ENCODE results near the gene LRP2.

LRP2 gene

GRCh38 chr2:169106134-169106533, 256.2 kb downstream of the LRP2 start:
- Histone ChIP-seq H3K9me3 (ENCODE audit: low read depth, low read length) (no peaks in the 10 kb centered on the region), H3K9ac (ENCODE audit: insufficient read length) (no peak overlapping the region), H3K4me3 (no peak overlapping the region), H3K27ac (no peak overlapping the region), H3K36me3 (ENCODE audit: insufficient read depth, low read length) (no peaks in the 10 kb centered on the region)
- no peak for TF ChIP-seq POLR2AphosphoS5 (IDR thresholded peaks at IDR 0.05; ENCODE audit: borderline replicate concordance, low read depth, low read length)
- TF ChIP-seq EZH2 (IDR thresholded peaks at IDR 0.05), result no peak
- TF ChIP-seq FOXP2 (optimal IDR thresholded peaks at IDR 0.05; ENCODE audit: control extremely low read depth, extremely low read length, insufficient read depth), result no peak
- DNase-seq (ENCODE audit: low read depth, low spot score), result no peak

GRCh38 chr2:169105476-169105875, 256.9 kb downstream of the LRP2 start:
- H3K9ac ChIP-seq (ENCODE audit: insufficient read length), result no peak overlapping the region
- H3K4me3 ChIP-seq, result no peak overlapping the region
- H3K27ac ChIP-seq, result no peak overlapping the region
- no peaks in the 10 kb centered on the region for H3K9me3 ChIP-seq (ENCODE audit: low read depth, low read length)
- DNase-seq (ENCODE audit: low read depth, low spot score), result no peak
- H3K36me3 ChIP-seq (ENCODE audit: insufficient read depth, low read length), result no peaks in the 10 kb centered on the region
- no peak for TF ChIP-seq EZH2 (IDR thresholded peaks at IDR 0.05)
- no peak for TF ChIP-seq FOXP2 (optimal IDR thresholded peaks at IDR 0.05; ENCODE audit: control extremely low read depth, extremely low read length, insufficient read depth)

GRCh38 chr2:169104848-169105247, 257.5 kb downstream of the LRP2 start:
- Histone ChIP-seq H3K9me3 (ENCODE audit: low read depth, low read length) (no peaks in the 10 kb centered on the region), H3K27ac (no peak overlapping the region), H3K9ac (ENCODE audit: insufficient read length) (no peak overlapping the region), H3K36me3 (ENCODE audit: insufficient read depth, low read length) (no peaks in the 10 kb centered on the region), H3K4me3 (no peak overlapping the region)
- no peak for TF ChIP-seq EZH2 (IDR thresholded peaks at IDR 0.05)
- no peak for TF ChIP-seq POLR2AphosphoS5 (IDR thresholded peaks at IDR 0.05; ENCODE audit: borderline replicate concordance, low read depth, low read length)
- TF ChIP-seq FOXP2 (optimal IDR thresholded peaks at IDR 0.05; ENCODE audit: control extremely low read depth, extremely low read length, insufficient read depth), result no peak
- no peak for DNase-seq (ENCODE audit: low read depth, low spot score)

GRCh38 chr2:169095621-169096105, 266.7 kb downstream of the LRP2 start:
- TF ChIP-seq POLR2AphosphoS5 (IDR thresholded peaks at IDR 0.05; ENCODE audit: borderline replicate concordance, low read depth, low read length) (no peak), FOXP2 (optimal IDR thresholded peaks at IDR 0.05; ENCODE audit: control extremely low read depth, extremely low read length, insufficient read depth) (no peak), EZH2 (IDR thresholded peaks at IDR 0.05) (no peak)
- DNase-seq (ENCODE audit: low read depth, low spot score), result no peak
- Histone ChIP-seq H3K4me3 (no peak overlapping the region), H3K9me3 (ENCODE audit: low read depth, low read length) (no peaks in the 10 kb centered on the region), H3K9ac (ENCODE audit: insufficient read length) (no peak overlapping the region), H3K36me3 (ENCODE audit: insufficient read depth, low read length) (no peaks in the 10 kb centered on the region), H3K27ac (no peak overlapping the region)

- Histone ChIP-seq H3K9ac (ENCODE audit: insufficient read length) (no peak overlapping the region), H3K9me3 (ENCODE audit: low read depth, low read length) (no peaks in the 10 kb centered on the region), H3K27ac (no peak overlapping the region), H3K36me3 (ENCODE audit: insufficient read depth, low read length) (no peaks in the 10 kb centered on the region), H3K4me3 (no peak overlapping the region)
- no peak for TF ChIP-seq POLR2AphosphoS5 (IDR thresholded peaks at IDR 0.05; ENCODE audit: borderline replicate concordance, low read depth, low read length)
- no peak for TF ChIP-seq EZH2 (IDR thresholded peaks at IDR 0.05)
- no peak for TF ChIP-seq FOXP2 (optimal IDR thresholded peaks at IDR 0.05; ENCODE audit: control extremely low read depth, extremely low read length, insufficient read depth)
- no peak for DNase-seq (ENCODE audit: low read depth, low spot score)
Measured at GRCh38 chr2:169094676-169095075, 267.7 kb downstream of the LRP2 start.

- no peaks in the 10 kb centered on the region for H3K36me3 ChIP-seq (ENCODE audit: insufficient read depth, low read length)
- H3K27ac ChIP-seq, result no peak overlapping the region
- no peak overlapping the region for H3K9ac ChIP-seq (ENCODE audit: insufficient read length)
- H3K4me3 ChIP-seq, result no peak overlapping the region
- TF ChIP-seq EZH2 (IDR thresholded peaks at IDR 0.05), result no peak
- TF ChIP-seq FOXP2 (optimal IDR thresholded peaks at IDR 0.05; ENCODE audit: control extremely low read depth, extremely low read length, insufficient read depth), result no peak
- no peak for TF ChIP-seq POLR2AphosphoS5 (IDR thresholded peaks at IDR 0.05; ENCODE audit: borderline replicate concordance, low read depth, low read length)
- H3K9me3 ChIP-seq (ENCODE audit: low read depth, low read length), result no peaks in the 10 kb centered on the region
- no peak for DNase-seq (ENCODE audit: low read depth, low spot score)
Measured at GRCh38 chr2:169093535-169093934, 268.8 kb downstream of the LRP2 start.

GRCh38 chr2:169091761-169092519, 270.4 kb downstream of the LRP2 start:
- H3K9ac ChIP-seq (ENCODE audit: insufficient read length), result no peak overlapping the region
- no peak overlapping the region for H3K4me3 ChIP-seq
- TF ChIP-seq FOXP2 (optimal IDR thresholded peaks at IDR 0.05; ENCODE audit: control extremely low read depth, extremely low read length, insufficient read depth), result no peak
- no peaks in the 10 kb centered on the region for H3K36me3 ChIP-seq (ENCODE audit: insufficient read depth, low read length)
- DNase-seq (ENCODE audit: low read depth, low spot score), result no peak
- H3K9me3 ChIP-seq (ENCODE audit: low read depth, low read length), result no peaks in the 10 kb centered on the region
- no peak overlapping the region for H3K27ac ChIP-seq

- no peaks in the 10 kb centered on the region for H3K36me3 ChIP-seq (ENCODE audit: insufficient read depth, low read length)
- no peak overlapping the region for H3K9ac ChIP-seq (ENCODE audit: insufficient read length)
- H3K27ac ChIP-seq, result no peak overlapping the region
- no peaks in the 10 kb centered on the region for H3K9me3 ChIP-seq (ENCODE audit: low read depth, low read length)
- no peak for DNase-seq (ENCODE audit: low read depth, low spot score)
- TF ChIP-seq POLR2AphosphoS5 (IDR thresholded peaks at IDR 0.05; ENCODE audit: borderline replicate concordance, low read depth, low read length) (no peak), EZH2 (IDR thresholded peaks at IDR 0.05) (no peak), FOXP2 (optimal IDR thresholded peaks at IDR 0.05; ENCODE audit: control extremely low read depth, extremely low read length, insufficient read depth) (no peak)
- H3K4me3 ChIP-seq, result no peak overlapping the region
Measured at GRCh38 chr2:169091256-169091655, 271.1 kb downstream of the LRP2 start.

Measured in SK-N-MC (cell line).